Smooth muscle cell of bladder (primary cell): ENCODE measurements around the gene HPS4. TPM values are rescaled to one million over a fixed set of nuclear protein-coding genes. Genes with fewer than 3 reads are reported as not detected.

Source experiments
- total RNA-seq: library from RNA; depleted of rRNA; stranded (reverse); fragments of >200 nt; gene quantifications from 2 replicates; pipeline ENCODE4 v1.2.3, GENCODE V29; 2014

Gene HPS4
- total RNA-seq = 20.6 and 23.0 TPM in 2 replicates

GRCh38 chr22:26483439-26484359, at the start of gene HPS4, which contains the start of gene SRRD:
HPS4 (minus strand) TSS chr22:26483783; CDS start chr22:26481762, 2,021 bp downstream.
SRRD (plus strand) TSS chr22:26483877; CDS start chr22:26483891, 14 bp downstream.

GRCh38 chr22:26512149-26512793, 28.7 kb upstream of the HPS4 start, which contains the start of gene TFIP11:
TFIP11 (minus strand) TSS chr22:26512473; CDS start chr22:26510272, 2,201 bp downstream.

GRCh38 chr22:26428515-26429457, 54.8 kb downstream of the HPS4 start, which contains the start of gene ASPHD2:
ASPHD2 (plus strand) TSS chr22:26429260; CDS start chr22:26433616, 4,356 bp downstream.

Other genes starting within 250 kb of the HPS4 start
- gene ASPHD2, start 54.5 kb downstream of the HPS4 start, total RNA-seq = 2.0 and 2.5 TPM in 2 replicates
- gene SRRD, start 94 bp upstream of the HPS4 start, total RNA-seq = 7.3 and 9.2 TPM in 2 replicates
- gene TFIP11, start 28.7 kb upstream of the HPS4 start, total RNA-seq = 31.7 and 39.1 TPM in 2 replicates
- gene TPST2, start 106.3 kb upstream of the HPS4 start, total RNA-seq = 13.8 and 26.7 TPM in 2 replicates
- not detected in 2 replicates for gene CRYBB1, start 134.2 kb upstream of the HPS4 start, total RNA-seq
- not detected in 2 replicates for gene CRYBA4, start 138.2 kb upstream of the HPS4 start, total RNA-seq
- 0.85 and 0.92 TPM in 2 replicates for gene MIAT, start 173.8 kb upstream of the HPS4 start, total RNA-seq